ENCODE data around the gene RIMBP3C.
"Not testable (repeated sequence)": the region's sequence is repeated elsewhere in the genome, so short reads cannot be mapped to it uniquely, and the experiment has no call there.

RIMBP3C gene

GRCh38 chr22:21514117-21514516 is 37.1 kb downstream of the RIMBP3C start:
- not testable (repeated sequence) for H3K4me1 ChIP-seq (ENCODE audit: control insufficient read depth, insufficient read depth, low read length); H3K27me3 ChIP-seq (replicated peaks; ENCODE audit: control insufficient read depth, insufficient read depth, low read length); H3K9me3 ChIP-seq (ENCODE audit: control insufficient read depth, low read length); H3K9ac ChIP-seq (ENCODE audit: low read length); DNase-seq (ENCODE audit: low read depth); H3K36me3 ChIP-seq (ENCODE audit: control insufficient read depth, insufficient read depth, low read length, severe bottlenecking); H3K4me3 ChIP-seq (ENCODE audit: low read length)

GRCh38 chr22:21512022-21512421 is 39.2 kb downstream of the RIMBP3C start:
- not testable (repeated sequence) for DNase-seq (ENCODE audit: low read depth); H3K9me3 ChIP-seq (ENCODE audit: control insufficient read depth, low read length); H3K36me3 ChIP-seq (ENCODE audit: control insufficient read depth, insufficient read depth, low read length, severe bottlenecking); H3K4me3 ChIP-seq (ENCODE audit: low read length); H3K27me3 ChIP-seq (replicated peaks; ENCODE audit: control insufficient read depth, insufficient read depth, low read length); H3K4me1 ChIP-seq (ENCODE audit: control insufficient read depth, insufficient read depth, low read length); H3K9ac ChIP-seq (ENCODE audit: low read length)

GRCh38 chr22:21510397-21510796 is 40.9 kb downstream of the RIMBP3C start:
- not testable (repeated sequence) for H3K9ac ChIP-seq (ENCODE audit: low read length); H3K27me3 ChIP-seq (replicated peaks; ENCODE audit: control insufficient read depth, insufficient read depth, low read length); H3K4me1 ChIP-seq (ENCODE audit: control insufficient read depth, insufficient read depth, low read length); DNase-seq (ENCODE audit: low read depth); H3K9me3 ChIP-seq (ENCODE audit: control insufficient read depth, low read length); H3K4me3 ChIP-seq (ENCODE audit: low read length); H3K36me3 ChIP-seq (ENCODE audit: control insufficient read depth, insufficient read depth, low read length, severe bottlenecking)

- DNase-seq (ENCODE audit: low read depth); H3K27me3 ChIP-seq (replicated peaks; ENCODE audit: control insufficient read depth, insufficient read depth, low read length); H3K9me3 ChIP-seq (ENCODE audit: control insufficient read depth, low read length); H3K36me3 ChIP-seq (ENCODE audit: control insufficient read depth, insufficient read depth, low read length, severe bottlenecking); H3K9ac ChIP-seq (ENCODE audit: low read length); H3K4me3 ChIP-seq (ENCODE audit: low read length); H3K4me1 ChIP-seq (ENCODE audit: control insufficient read depth, insufficient read depth, low read length): not testable (repeated sequence)
These were observed 51.4 kb downstream of the RIMBP3C start for GRCh38 chr22:21499623-21500506.

- H3K9ac ChIP-seq (ENCODE audit: low read length); H3K9me3 ChIP-seq (ENCODE audit: control insufficient read depth, low read length); H3K36me3 ChIP-seq (ENCODE audit: control insufficient read depth, insufficient read depth, low read length, severe bottlenecking); H3K4me1 ChIP-seq (ENCODE audit: control insufficient read depth, insufficient read depth, low read length); H3K27me3 ChIP-seq (replicated peaks; ENCODE audit: control insufficient read depth, insufficient read depth, low read length); DNase-seq (ENCODE audit: low read depth); H3K4me3 ChIP-seq (ENCODE audit: low read length): not testable (repeated sequence)
These were observed 52.8 kb downstream of the RIMBP3C start for GRCh38 chr22:21498489-21498888.

- not testable (repeated sequence) for DNase-seq (ENCODE audit: low read depth); H3K9me3 ChIP-seq (ENCODE audit: control insufficient read depth, low read length); H3K27me3 ChIP-seq (replicated peaks; ENCODE audit: control insufficient read depth, insufficient read depth, low read length); H3K36me3 ChIP-seq (ENCODE audit: control insufficient read depth, insufficient read depth, low read length, severe bottlenecking); H3K4me1 ChIP-seq (ENCODE audit: control insufficient read depth, insufficient read depth, low read length); H3K4me3 ChIP-seq (ENCODE audit: low read length); H3K9ac ChIP-seq (ENCODE audit: low read length)
These were observed 53.3 kb downstream of the RIMBP3C start for GRCh38 chr22:21497984-21498383.

All from adipocyte (in vitro differentiated cells).